ENCODE measurements around the gene SNCG.

The SNCG gene

GRCh38 chr10:86960003-86960862 is 1.8 kb downstream of the SNCG start:
- DNase-seq, result peak in 12 of 56 donors; percentile 22 to 44 (median 33)

GRCh38 chr10:86960863-86961434 is 2.5 kb downstream of the SNCG start:
- DNase-seq, result no peak

- no peak for DNase-seq
Observed at GRCh38 chr10:86961481-86962091, 3.2 kb downstream of the SNCG start.

- no peak for DNase-seq
Observed at GRCh38 chr10:86962136-86962980, 4.0 kb downstream of the SNCG start.

GRCh38 chr10:86962981-86963310 is 4.5 kb downstream of the SNCG start:
- DNase-seq, result no peak

- no peak for DNase-seq
Observed at GRCh38 chr10:86963341-86963919, 5.0 kb downstream of the SNCG start.

GRCh38 chr10:86964061-86964846 is 5.9 kb downstream of the SNCG start:
- no peak for DNase-seq

GRCh38 chr10:86964847-86965190 is 6.4 kb downstream of the SNCG start:
- no peak for DNase-seq

- DNase-seq, result no peak
Observed at GRCh38 chr10:86965986-86966654, 7.7 kb downstream of the SNCG start.

GRCh38 chr10:86967481-86967941 is 9.1 kb downstream of the SNCG start:
- DNase-seq, result no peak

GRCh38 chr10:86968271-86968993 is 10.0 kb downstream of the SNCG start, which contains the start of gene ADIRF:
ADIRF (plus strand) TSS chr10:86968482; CDS start chr10:86968545, 63 bp downstream.
- peak in 1 of 56 donors; percentile 16 for DNase-seq

- DNase-seq, result no peak
Observed at GRCh38 chr10:86968994-86969355, 10.6 kb downstream of the SNCG start.

- peak in 1 of 56 donors; percentile 37 for DNase-seq
Observed at GRCh38 chr10:86969421-86970041, 11.1 kb downstream of the SNCG start.

- peak in 3 of 56 donors; percentile 20 to 37 (median 26) for DNase-seq
Observed at GRCh38 chr10:86970162-86970981, 12.0 kb downstream of the SNCG start.

- DNase-seq, result peak in 1 of 56 donors; percentile 52
Observed at GRCh38 chr10:86970982-86971231, 12.5 kb downstream of the SNCG start.

GRCh38 chr10:86971232-86971991 is 13.0 kb downstream of the SNCG start:
- peak in 19 of 56 donors; percentile 25 to 93 (median 55) for DNase-seq
